ENCODE measurements around the gene USP34. TPM values are rescaled to one million over a fixed set of nuclear protein-coding genes. Genes with fewer than 3 reads are reported as not detected.

USP34 gene
- total and polyA plus RNA-seq, 4 donors, result 13.4 to 82.7 (median 51.1) TPM

DNA sequence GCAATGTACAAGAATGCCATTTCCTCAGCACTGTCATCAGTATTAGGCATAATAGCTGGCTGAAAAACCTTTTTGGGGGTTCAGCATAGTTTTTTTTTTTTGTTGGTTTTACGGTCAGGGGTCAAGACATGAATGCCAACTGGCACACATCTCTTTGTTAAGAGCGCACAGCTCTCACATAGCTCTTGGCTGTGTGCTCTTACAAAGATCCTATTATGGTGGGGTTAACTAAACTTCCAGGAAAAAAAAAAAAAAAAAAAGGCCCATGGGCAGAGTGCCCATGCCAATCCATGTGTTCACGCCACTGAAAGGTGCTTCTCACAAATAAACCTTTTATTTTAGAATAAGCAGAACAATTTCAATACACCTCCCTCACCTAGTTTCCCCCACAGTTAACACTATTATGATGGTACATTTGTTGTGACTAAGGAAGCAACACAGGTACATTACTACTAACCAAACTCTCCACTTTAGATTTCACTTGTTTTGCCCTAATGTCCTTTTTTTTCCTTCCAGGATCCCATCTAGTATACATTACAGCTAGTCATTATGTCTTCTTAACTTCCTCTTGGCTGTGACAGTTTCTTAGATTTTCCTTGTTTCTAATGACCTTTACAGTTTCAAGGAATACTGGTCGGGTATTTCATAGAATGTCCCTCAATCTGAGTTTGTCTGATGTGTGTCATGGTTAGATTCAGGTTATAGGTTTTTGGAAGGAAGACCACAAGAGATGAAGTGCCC, 252.6 kb downstream of the USP34 start:
- Histone ChIP-seq H3K4me3 (ENCODE audit: low read depth in 1 of 3, low read length in 3 of 3) (no peak overlapping the region), H3K36me3 (ENCODE audit: control insufficient read depth in 4 of 4, insufficient read depth in 3 of 4, low read depth in 1 of 4, low read length in 3 of 4) (peaks cover 0 to 38% (median 28%) of the 10 kb centered on the region in 4 donors)

DNA sequence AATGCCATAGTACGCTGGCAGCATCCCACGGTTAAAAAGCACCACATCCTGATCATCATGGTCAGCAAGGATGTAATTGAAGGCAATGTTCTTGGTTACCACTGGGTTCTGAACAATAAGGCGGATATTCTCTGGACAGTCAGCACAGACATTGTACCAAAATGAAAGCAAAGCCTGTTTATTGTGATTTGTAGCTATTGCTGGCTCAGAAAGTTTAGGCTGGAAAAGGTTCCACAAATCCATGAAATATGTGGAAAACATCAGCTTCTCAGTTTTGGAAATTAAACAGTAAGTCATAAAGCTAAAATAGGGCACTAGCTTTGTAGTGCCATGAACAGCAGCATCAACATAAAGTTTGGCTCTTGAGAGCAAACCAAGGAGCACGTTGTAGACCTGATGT, 256.7 kb downstream of the USP34 start:
- Histone ChIP-seq H3K36me3 (ENCODE audit: control insufficient read depth in 4 of 4, insufficient read depth in 3 of 4, low read depth in 1 of 4, low read length in 3 of 4) (peaks cover 1 to 22% (median 15%) of the 10 kb centered on the region in 4 donors), H3K27me3 (ENCODE audit: control insufficient read depth in 4 of 4, insufficient read depth in 4 of 4, low read length in 3 of 4) (no peaks in the 10 kb centered on the region), H3K9ac (ENCODE audit: low read depth in 1 of 2, low read length in 2 of 2) (no peak overlapping the region), H3K4me1 (ENCODE audit: control insufficient read depth in 4 of 4, insufficient read depth in 4 of 4, low read length in 3 of 4) (peaks cover 0 to 1% (median 0%) of the 10 kb centered on the region in 4 donors), H3K27ac (ENCODE audit: low read depth in 1 of 2, low read length in 2 of 2) (no peak overlapping the region), H3K4me3 (ENCODE audit: low read depth in 1 of 3, low read length in 3 of 3) (no peak overlapping the region), H3K9me3 (ENCODE audit: control insufficient read depth in 4 of 4, low read length in 3 of 4) (no peaks in the 10 kb centered on the region)
- no peak for TF ChIP-seq FOXA2 (IDR thresholded peaks at IDR 0.05)
- TF ChIP-seq HNF4A (conservative IDR thresholded peaks at IDR 0.05), result no peak
- no peak for TF ChIP-seq EGR1 (IDR thresholded peaks at IDR 0.05; ENCODE audit: low read depth in 2 of 2)
- TF ChIP-seq, protein P1, sequence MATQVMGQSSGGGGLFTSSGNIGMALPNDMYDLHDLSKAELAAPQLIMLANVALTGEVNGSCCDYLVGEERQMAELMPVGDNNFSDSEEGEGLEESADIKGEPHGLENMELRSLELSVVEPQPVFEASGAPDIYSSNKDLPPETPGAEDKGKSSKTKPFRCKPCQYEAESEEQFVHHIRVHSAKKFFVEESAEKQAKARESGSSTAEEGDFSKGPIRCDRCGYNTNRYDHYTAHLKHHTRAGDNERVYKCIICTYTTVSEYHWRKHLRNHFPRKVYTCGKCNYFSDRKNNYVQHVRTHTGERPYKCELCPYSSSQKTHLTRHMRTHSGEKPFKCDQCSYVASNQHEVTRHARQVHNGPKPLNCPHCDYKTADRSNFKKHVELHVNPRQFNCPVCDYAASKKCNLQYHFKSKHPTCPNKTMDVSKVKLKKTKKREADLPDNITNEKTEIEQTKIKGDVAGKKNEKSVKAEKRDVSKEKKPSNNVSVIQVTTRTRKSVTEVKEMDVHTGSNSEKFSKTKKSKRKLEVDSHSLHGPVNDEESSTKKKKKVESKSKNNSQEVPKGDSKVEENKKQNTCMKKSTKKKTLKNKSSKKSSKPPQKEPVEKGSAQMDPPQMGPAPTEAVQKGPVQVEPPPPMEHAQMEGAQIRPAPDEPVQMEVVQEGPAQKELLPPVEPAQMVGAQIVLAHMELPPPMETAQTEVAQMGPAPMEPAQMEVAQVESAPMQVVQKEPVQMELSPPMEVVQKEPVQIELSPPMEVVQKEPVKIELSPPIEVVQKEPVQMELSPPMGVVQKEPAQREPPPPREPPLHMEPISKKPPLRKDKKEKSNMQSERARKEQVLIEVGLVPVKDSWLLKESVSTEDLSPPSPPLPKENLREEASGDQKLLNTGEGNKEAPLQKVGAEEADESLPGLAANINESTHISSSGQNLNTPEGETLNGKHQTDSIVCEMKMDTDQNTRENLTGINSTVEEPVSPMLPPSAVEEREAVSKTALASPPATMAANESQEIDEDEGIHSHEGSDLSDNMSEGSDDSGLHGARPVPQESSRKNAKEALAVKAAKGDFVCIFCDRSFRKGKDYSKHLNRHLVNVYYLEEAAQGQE (IDR thresholded peaks at IDR 0.05), result no peak
- no peak for TF ChIP-seq RXRA (IDR thresholded peaks at IDR 0.05)
- no peak for TF ChIP-seq HNF4G (IDR thresholded peaks at IDR 0.05)
- TF ChIP-seq SP1 (IDR thresholded peaks at IDR 0.05), result no peak
- no peak for TF ChIP-seq NR2F2 (IDR thresholded peaks at IDR 0.05)
- TF ChIP-seq YY1 (IDR thresholded peaks at IDR 0.05), result no peak
- no peak for TF ChIP-seq FOXA1 (IDR thresholded peaks at IDR 0.05)
- TF ChIP-seq, protein P2, sequence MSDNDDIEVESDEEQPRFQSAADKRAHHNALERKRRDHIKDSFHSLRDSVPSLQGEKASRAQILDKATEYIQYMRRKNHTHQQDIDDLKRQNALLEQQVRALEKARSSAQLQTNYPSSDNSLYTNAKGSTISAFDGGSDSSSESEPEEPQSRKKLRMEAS (IDR thresholded peaks at IDR 0.05), result no peak
- no peak for DNase-seq (ENCODE audit: low spot score)
- 96% methylated on average over 4 of the region's 4 CpGs for WGBS

More for the DNA sequence above, 252.6 kb downstream of the USP34 start:
- Histone ChIP-seq H3K4me1 (ENCODE audit: control insufficient read depth in 4 of 4, insufficient read depth in 4 of 4, low read length in 3 of 4) (no peaks in the 10 kb centered on the region), H3K27me3 (ENCODE audit: control insufficient read depth in 4 of 4, insufficient read depth in 4 of 4, low read length in 3 of 4) (no peaks in the 10 kb centered on the region), H3K27ac (ENCODE audit: low read depth in 1 of 2, low read length in 2 of 2) (no peak overlapping the region), H3K9me3 (ENCODE audit: control insufficient read depth in 4 of 4, low read length in 3 of 4) (no peaks in the 10 kb centered on the region), H3K9ac (ENCODE audit: low read depth in 1 of 2, low read length in 2 of 2) (no peak overlapping the region)
- DNase-seq (ENCODE audit: low spot score), result no peak
- 93% methylated on average over 4 of the region's 4 CpGs for WGBS
- TF ChIP-seq, protein P3, sequence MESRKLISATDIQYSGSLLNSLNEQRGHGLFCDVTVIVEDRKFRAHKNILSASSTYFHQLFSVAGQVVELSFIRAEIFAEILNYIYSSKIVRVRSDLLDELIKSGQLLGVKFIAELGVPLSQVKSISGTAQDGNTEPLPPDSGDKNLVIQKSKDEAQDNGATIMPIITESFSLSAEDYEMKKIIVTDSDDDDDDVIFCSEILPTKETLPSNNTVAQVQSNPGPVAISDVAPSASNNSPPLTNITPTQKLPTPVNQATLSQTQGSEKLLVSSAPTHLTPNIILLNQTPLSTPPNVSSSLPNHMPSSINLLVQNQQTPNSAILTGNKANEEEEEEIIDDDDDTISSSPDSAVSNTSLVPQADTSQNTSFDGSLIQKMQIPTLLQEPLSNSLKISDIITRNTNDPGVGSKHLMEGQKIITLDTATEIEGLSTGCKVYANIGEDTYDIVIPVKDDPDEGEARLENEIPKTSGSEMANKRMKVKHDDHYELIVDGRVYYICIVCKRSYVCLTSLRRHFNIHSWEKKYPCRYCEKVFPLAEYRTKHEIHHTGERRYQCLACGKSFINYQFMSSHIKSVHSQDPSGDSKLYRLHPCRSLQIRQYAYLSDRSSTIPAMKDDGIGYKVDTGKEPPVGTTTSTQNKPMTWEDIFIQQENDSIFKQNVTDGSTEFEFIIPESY (IDR thresholded peaks at IDR 0.05), result no peak
- TF ChIP-seq NR2F2 (IDR thresholded peaks at IDR 0.05) (no peak), TAF1 (conservative IDR thresholded peaks at IDR 0.05) (no peak)
- TF ChIP-seq, protein P4, sequence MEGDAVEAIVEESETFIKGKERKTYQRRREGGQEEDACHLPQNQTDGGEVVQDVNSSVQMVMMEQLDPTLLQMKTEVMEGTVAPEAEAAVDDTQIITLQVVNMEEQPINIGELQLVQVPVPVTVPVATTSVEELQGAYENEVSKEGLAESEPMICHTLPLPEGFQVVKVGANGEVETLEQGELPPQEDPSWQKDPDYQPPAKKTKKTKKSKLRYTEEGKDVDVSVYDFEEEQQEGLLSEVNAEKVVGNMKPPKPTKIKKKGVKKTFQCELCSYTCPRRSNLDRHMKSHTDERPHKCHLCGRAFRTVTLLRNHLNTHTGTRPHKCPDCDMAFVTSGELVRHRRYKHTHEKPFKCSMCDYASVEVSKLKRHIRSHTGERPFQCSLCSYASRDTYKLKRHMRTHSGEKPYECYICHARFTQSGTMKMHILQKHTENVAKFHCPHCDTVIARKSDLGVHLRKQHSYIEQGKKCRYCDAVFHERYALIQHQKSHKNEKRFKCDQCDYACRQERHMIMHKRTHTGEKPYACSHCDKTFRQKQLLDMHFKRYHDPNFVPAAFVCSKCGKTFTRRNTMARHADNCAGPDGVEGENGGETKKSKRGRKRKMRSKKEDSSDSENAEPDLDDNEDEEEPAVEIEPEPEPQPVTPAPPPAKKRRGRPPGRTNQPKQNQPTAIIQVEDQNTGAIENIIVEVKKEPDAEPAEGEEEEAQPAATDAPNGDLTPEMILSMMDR (IDR thresholded peaks at IDR 0.05; ENCODE audit: low read depth, low read length, missing input control), result no peak
- TF ChIP-seq, protein P2 (IDR thresholded peaks at IDR 0.05), result no peak

All from liver (tissue), 9 donors.